Cardiac septum (tissue), 1 donor: ENCODE results near the gene CTCFL. TPM values are rescaled to one million over a fixed set of nuclear protein-coding genes. Genes with fewer than 3 reads are reported as not detected.

Experiments used
- DNase-seq: peaks from one replicate; pipeline ENCODE4 v3.0.0-alpha.2; 2020; ENCODE audit warnings: low spot score
- intact Hi-C: fragments of 100-400 bp; cut with DNase I; formaldehyde crosslinking; loops from one replicate; pipeline ENCODE4 v1.14.0; 2022
- long read RNA-seq: library from polyadenylated mRNA; unstranded; transcript quantifications from one replicate; pipeline ENCODE4 v2.0.0, GENCODE V29; 2021
- total RNA-seq: library from RNA; stranded (reverse); fragmentation: NEBNext Ultra II Directional; extraction: Animal tissue kit (Norgen Biotek cat#: 25700); gene quantifications from one replicate; pipeline ENCODE4 v1.2.1, GENCODE V29; 2021
- donor health status: DM: no; HTN: no; CAD: no.

Gene CTCFL
- not detected for total RNA-seq
- long read RNA-seq: 0 reads

GRCh38 chr20:57524511-57525176 is at the start of gene CTCFL:
Gene CTCFL, minus strand, starts transcription at chr20:57525140. Its CDS starts 935 bp downstream, at chr20:57524205.
- DNase-seq: no peak
- intact Hi-C loops: no loop called here

GRCh38 chr20:57573894-57574293 is 49.0 kb upstream of the CTCFL start:
- DNase-seq: no peak
- intact Hi-C loops: no loop called here

GRCh38 chr20:57573242-57573641 is 48.3 kb upstream of the CTCFL start:
- no peak for DNase-seq
- intact Hi-C loops: no loop called here

- intact Hi-C loops: no loop called here
- DNase-seq: no peak
Measured at GRCh38 chr20:57571782-57572416, 47.0 kb upstream of the CTCFL start.

- DNase-seq: no peak
- intact Hi-C loops: no loop called here
Measured at GRCh38 chr20:57570920-57571319, 46.0 kb upstream of the CTCFL start.

- intact Hi-C loops: no loop called here
- DNase-seq: no peak
Measured at GRCh38 chr20:57570145-57570850, 45.4 kb upstream of the CTCFL start.

- no peak for DNase-seq
- intact Hi-C loops: no loop called here
Measured at GRCh38 chr20:57568960-57569359, 44.0 kb upstream of the CTCFL start.

- intact Hi-C loops: no loop called here
- DNase-seq: no peak
Measured at GRCh38 chr20:57568088-57568896, 43.4 kb upstream of the CTCFL start.

- intact Hi-C loops: no loop called here
- DNase-seq: no peak
Measured at GRCh38 chr20:57567471-57568079, 42.6 kb upstream of the CTCFL start.

GRCh38 chr20:57566803-57567459 is 42.0 kb upstream of the CTCFL start:
- intact Hi-C loops: no loop called here
- DNase-seq: no peak

- intact Hi-C loops: no loop called here
- no peak for DNase-seq
Measured at GRCh38 chr20:57566399-57566798, 41.5 kb upstream of the CTCFL start.

- intact Hi-C loops: no loop called here
Measured at GRCh38 chr20:57564951-57565642, 40.2 kb upstream of the CTCFL start.

GRCh38 chr20:57564180-57564802 is 39.4 kb upstream of the CTCFL start:
- no peak for DNase-seq
- intact Hi-C loops: no loop called here

More at GRCh38 chr20:57564951-57565642, 40.2 kb upstream of the CTCFL start:
- no peak for DNase-seq

GRCh38 chr20:57563522-57563921 is 38.6 kb upstream of the CTCFL start:
- no peak for DNase-seq
- intact Hi-C loops: no loop called here

- no peak for DNase-seq
- intact Hi-C loops: no loop called here
Measured at GRCh38 chr20:57562541-57563465, 37.9 kb upstream of the CTCFL start.

- intact Hi-C loops: no loop called here
- DNase-seq: no peak
Measured at GRCh38 chr20:57561356-57562279, 36.7 kb upstream of the CTCFL start.
